DMS153 treated with DMSO at 0.1 percent for 48 hours (cell line): ENCODE data around the gene SEC23IP.

Experiments used
- DNase-seq: peaks from one replicate; lab custom pipeline; 2025; ENCODE audit not compliant: unreplicated experiment; lab: John Stamatoyannopoulos, UW

The SEC23IP gene

DNA sequence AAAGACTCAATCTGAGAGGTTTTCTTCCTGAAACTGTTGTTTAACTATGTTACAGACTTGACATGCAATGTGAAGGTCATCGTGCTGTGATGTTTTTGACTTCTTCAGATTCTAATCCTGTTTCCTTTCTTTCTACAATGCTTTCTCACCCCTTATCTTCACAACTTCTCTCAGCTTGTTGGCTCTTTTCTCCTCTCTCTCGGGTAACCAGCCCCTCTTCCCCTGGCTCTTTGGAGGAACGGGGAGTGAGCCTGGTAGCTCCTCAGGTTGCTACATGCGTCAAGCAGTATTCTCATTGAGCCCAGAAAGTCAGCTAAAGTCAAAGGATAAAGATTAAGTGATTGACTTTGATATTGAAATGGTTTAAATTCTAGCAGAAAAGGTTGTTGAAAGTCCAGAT is 40.1 kb downstream of the SEC23IP start:
- DNase-seq, result no peak

DNA sequence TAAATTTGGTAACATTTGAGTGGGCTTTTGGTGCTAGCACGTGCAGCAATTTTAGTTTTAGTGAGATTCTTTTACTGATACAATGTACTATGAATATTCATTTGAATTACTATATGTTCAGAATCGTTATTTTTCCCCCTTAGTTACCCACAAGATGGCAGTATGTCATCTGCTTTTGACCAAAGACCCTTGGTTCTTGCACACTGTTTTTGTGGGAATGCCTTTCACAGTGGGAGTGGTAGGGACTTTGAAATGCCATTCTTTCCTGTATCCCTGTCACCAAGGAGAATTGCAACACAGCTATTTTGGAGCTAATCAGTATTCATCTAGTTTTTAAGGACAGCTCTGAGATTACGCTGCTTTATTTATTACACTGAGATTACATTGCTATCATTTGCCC is 40.6 kb downstream of the SEC23IP start:
- no peak for DNase-seq

DNA sequence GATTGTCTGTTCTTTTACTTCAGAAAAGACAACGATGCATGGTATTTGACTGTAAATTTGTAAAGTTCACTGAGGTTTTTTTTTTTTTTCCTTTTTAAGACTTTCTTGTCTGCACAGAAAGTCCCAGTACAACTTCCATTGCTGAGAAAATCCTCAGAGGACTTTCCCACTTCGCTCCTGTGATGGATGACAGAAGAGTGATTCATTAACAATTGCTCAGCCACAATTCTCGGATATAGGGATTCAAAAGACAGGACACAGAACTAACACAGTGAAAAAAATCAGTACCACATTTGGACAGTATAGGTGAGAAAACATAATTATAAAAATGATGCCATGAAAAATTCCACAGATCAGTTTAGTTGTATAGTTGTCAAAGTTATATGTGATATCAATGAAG is 48.0 kb downstream of the SEC23IP start:
- no peak for DNase-seq

DNA sequence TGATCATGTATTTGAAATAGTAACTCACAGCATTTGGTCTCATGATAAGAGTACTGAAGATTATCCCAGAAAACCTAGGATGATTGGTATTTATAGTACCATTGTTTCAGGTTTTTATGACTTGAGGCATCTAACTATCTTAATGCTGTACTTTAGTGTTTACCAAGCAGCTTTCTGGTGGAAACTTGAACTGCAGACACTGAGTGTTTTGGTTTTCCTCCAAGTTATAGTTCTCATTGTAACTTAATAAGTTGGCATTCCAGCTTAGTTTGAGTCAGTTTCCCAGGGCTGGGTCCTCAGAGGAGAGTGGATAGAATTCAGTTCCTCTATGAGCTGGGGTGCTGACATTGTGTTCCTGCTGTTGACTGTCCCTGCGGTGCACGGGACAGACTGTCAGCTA is 50.4 kb downstream of the SEC23IP start:
- no peak for DNase-seq

DNA sequence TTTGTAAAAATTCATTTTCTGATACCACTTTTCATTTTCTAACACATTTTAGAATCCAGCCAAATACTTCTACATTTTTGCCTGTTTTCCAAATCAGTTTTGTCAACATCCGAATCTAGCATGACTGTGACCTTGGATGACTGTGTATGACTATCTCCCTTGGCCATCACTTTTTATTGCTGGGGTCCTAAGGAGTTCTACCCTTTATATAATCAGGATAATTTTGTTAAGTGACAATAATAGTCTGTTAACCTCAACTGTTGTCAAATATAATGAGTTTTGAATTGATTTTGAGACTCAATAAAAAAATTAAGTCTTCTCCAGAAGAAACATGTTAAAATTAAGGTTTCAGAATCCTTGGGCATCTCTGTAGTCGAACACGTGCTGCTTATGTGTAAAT is 53.3 kb downstream of the SEC23IP start:
- DNase-seq, result no peak

DNA sequence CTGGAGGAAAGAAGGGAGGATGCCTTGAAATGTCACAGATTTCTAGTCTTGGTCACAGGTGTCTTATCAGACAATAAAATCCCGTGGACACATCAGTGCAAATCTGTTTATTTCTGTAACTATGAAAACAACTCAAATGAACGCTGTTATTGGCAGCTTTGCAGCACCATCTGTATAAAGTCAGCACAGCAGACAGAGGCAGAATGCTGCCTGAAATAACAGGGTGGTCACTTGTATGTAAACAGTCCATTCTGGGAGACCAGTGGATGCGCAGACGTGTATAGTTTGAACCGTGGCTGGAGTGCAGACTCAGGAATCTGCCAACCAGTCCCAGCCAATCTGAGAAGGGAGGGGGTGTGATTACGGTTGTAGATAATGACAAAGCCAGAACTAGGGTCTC is 54.8 kb downstream of the SEC23IP start:
- no peak for DNase-seq

DNA sequence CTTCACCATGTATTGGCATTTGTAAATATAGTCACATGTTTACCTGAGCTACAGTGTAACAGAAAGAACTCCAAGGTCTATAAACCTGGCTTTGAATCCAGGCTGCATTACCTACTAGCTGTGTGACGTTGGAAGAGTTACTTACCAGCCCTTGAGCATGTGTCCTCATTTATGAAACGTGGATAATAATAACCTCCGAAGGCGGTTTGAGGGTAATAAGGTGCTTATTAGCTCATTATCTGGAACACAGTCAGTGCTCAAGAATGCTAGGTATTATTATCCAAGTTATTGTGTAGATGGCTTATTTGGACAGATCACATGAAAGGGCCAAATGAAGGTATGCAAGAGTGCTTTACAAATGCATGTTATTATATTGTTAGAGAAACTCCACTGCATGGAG is 64.9 kb downstream of the SEC23IP start:
- DNase-seq, result no peak

DNA sequence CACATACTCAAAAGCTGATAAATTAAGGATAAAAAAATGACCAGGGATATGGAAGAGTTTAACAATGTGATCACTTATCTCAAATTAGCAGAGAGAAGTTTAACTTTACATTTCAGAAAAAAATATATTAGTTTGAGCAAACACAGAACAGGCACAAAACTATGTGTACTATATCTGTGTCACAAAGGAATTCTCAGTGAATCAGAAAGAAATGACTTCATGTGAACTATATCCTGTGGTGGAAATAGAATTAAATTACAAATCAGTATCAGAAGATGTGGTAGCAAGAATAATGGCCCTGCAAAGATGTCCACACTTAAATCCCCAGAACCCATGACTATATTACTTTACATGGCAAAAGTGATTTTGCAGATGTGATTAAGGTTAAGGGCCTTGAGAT is 70.3 kb downstream of the SEC23IP start:
- no peak for DNase-seq

DNA sequence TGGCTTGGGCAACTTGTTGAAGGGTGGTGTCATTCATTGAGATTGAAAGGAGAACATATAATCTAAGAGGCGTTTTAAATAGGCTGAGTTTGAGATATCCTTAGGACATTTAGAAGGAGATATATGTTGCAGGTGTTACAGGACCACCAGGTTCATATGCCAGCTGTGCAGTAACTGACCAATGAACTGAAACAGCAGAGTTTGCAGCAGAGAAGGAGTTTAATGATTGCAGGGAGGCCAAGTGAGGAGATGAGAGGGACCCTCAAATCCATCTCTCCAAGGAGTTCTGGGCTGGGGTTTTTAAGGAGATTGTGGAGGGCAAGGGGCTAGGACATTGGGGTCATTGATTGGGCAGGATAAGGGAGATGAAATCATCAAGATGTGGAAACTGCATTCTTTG is 74.5 kb downstream of the SEC23IP start:
- DNase-seq, result no peak

DNA sequence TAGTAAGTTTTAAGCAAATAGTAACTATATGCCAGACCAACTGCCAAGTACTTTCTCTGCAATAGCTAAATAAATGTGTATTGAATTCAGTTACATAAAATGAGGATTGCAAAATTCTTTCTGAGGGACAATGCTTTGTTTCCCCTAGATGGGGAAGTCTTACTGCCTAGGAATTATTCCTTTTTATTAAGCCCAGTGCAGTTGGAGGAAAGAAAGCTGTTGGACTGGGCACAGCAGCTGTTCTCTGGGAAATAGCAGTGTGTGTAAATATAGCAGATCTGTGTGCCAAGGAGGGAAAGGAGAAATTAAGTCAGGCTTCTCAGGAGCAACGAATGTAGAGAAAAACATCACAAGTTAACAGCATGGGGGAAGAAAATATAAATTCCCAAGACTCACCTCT is 77.1 kb downstream of the SEC23IP start:
- DNase-seq, result no peak

DNA sequence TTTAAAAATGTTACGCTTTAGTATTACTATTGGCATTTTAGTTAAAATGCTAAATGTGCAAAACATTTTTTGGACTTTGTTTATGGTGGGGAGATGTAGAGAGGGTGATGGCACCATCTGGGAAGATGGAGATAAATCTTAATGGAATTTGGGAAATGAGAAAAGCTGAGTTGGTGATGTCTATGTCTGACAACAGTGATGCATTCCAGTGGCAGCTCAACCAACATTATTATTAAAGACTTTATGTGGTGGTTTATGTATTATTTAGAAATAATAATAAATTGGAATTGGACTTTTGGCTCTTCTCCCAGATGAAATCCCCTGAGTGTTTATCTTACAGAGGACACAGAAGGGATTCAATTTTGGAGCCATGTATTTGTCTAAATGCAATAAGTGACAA is 77.6 kb downstream of the SEC23IP start:
- no peak for DNase-seq

DNA sequence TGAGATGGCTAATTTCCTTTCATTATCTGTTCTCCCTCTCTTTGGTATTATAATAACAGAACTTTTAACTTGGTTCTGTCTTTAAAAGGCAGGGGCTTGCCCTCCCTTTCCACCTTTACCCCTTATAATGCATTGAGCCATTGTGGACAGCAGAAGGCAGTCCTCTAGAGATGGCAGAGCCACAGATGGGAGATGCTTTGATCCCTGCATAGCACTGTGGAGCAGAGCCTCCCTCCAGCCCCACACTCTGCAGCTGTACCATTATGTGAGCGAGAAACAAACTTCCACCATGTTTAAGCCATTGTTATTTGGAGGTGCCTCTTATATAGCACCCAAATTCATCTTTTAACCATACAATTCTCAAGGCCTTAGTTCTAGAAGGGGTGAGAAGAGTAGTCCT is 78.4 kb downstream of the SEC23IP start:
- no peak for DNase-seq

DNA sequence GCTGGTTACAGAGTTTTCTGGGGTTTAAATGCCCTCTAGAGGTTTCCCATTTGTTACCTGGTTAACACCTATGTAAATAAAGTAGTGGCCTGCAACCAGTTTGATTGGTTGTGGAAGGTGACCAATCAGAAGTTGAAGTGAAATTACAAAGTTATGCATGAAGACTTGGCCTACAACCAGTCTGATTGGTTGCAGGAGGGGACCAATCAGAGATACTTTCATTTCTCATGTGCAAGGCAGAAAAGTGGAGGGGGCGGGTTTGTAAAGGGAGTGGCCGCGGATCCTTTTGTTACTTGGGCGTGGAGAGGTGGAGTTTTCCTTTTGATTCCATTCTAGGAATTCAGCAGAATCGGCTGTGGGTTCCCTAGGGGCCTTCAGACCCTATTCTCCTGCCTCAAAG is 80.8 kb downstream of the SEC23IP start:
- no peak for DNase-seq

DNA sequence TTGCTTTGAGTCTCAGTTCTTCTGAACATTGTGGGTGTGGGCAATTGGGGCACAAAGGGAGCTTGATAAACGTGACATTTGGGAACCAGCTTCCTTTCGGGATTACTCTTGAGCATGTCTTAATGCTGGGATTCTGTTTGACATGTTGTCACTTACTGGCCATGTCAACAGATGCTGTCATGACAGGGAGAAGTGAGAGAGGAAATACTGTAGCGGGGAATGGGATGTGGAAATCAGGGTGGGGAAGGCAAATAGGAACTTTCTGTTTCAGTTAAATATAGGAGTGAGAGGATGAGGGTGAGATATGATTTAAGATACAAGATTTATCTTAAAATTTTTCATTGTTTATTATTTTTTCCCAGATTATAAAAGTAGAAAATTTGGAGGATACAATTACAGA is 83.9 kb downstream of the SEC23IP start:
- DNase-seq, result no peak

DNA sequence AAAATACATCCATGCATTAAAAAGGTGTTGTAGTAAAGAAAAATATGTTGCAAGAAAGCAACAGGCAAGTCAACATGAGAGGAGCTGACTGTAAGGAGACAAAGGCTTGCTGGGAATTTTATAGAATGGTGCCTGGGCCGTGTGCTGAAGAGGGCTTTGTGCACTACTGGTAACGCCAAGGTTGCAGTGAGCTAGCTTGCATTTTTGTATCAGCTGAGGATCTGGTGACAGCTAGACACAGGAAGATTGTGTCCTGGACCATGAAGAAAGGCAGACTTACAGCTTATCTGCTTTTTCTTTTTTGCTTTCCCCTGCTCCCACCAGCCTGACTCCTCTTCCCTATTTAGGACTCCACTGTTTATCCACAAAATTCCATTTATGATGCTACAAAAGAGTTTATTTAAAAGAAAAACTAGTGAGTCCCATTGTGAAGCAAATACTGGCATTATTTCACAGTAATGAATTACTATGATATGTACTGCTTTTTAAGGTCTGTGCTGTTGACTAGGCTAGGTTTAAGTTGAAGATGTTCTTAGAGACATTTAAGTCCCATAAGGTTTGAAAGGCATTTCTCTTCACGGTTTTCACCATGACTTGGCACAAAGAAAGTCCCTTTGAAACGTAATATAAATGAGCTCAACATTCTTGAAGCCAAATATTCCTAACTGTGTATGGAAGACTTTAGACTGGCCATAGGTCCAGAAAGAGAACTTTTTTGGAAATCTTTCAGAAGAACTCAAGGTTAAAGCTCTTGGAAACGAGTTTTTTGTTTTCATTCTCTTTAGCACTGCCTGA is 88.6 kb downstream of the SEC23IP start:
- no peak for DNase-seq

DNA sequence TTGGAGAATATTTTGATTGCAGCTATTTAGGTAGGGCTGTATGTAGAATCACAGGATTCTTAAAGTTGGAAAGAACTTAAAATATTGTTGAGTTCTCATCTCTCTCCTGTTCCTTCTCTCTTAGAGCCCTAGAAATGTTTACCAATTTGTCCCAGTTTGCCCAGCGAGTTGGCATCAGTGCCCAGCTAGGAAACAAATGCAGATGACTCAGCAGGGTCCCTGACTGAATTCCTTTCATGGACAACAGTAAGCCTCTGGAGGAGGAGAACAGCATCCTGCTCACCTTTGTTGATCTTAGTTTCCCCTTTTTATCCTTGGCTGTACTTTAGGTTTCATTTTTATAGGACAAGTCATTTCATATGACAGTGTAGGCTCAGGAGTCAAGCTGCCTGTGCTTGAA is 89.3 kb downstream of the SEC23IP start:
- DNase-seq, result no peak

DNA sequence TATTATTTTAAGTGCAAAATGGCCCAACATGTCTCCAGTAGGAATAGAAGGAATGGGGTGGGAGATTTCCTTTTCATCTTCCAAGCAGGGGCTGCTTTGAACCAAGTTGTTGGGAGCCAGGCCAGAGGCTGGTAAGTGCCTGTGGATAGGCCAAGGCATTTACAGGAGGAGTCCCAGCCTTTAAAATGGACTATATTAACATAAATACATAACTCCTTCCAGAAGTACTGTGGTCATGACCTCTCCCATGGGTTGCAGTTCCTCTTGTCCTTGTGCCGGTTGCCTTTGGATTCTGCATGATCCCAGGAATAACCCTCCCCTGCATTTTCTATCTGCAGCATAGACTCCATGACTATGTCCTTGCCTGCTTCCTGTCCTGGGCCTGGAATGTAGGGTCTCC is 95.8 kb downstream of the SEC23IP start:
- DNase-seq, result no peak

DNA sequence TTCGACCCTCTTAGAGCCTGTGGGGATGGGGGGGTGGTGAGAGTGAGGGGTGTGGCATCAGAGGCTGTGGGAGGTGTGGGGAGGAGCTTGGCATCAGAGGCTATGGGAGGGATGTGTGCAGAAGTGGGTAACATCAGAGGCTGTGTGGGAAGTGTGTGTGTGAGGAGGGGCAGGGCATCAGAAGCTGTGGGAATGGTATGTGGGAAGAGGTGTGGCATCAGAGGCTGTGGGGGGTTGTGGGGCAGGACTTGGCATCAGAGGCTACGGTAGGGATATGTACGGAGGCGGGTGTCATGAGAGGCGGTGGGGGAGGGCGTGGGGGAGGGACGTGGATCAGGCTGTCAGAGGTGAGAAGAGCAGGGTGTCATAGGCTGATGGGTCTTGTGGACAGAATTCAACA is 97.4 kb downstream of the SEC23IP start:
- no peak for DNase-seq

DNA sequence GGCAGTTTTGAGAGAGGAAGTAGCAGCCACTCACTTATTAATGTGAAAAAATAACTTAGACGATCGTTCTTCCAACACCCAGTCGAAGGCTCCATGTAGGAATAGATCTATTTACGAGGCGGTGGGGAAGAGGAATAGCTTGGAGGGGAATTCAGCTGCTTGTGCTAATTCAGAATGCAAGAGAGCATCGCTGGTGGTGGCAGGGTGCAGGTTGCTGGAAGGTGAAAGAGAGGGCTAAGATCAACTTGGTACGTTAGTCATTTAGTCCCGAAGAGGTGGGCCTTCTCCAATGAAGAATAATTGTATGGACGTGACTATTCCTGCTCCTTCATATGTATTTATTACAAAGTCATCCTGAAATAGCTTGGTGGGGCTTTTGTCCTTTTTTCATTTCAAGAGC is 98.5 kb downstream of the SEC23IP start:
- no peak for DNase-seq

DNA sequence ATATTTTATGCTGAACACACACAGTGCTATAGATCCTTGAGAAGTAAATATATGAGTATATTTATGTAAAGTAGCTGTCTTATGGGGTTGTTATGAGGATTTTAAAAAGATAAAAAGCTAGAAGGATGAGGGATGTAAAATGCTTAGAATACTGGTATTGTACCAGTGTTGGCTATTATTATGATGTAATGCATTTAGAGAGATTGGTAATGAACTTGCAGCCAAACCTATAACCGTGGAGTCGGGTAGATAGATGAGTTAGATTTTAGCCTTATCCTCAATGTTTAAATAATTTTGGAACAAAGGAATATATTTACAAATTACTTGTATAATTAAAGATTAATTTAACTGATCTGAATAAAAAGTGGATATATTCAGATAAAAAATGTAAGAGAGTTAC is 99.3 kb downstream of the SEC23IP start:
- no peak for DNase-seq
